BE2C (cell line): Measurements from ENCODE around the gene CHAF1A.

ENCODE experiments used
- DNase-seq: peaks from one replicate; pipeline ENCODE4 v3.0.0-alpha.2; 2020
- H3K27me3 ChIP-seq: fragments of 250-450 bp; sonication (Bioruptor Pico); 2 replicates; pipeline ENCODE4 v1.5.1; 2020; ENCODE audit warnings: mild to moderate bottlenecking
- H3K36me3 ChIP-seq: fragments of 250-450 bp; sonication (Bioruptor Pico); 2 replicates; pipeline ENCODE4 v1.5.1; 2020; ENCODE audit warnings: mild to moderate bottlenecking
- H3K4me1 ChIP-seq: fragments of 250-450 bp; sonication (Bioruptor Pico); 2 replicates; pipeline ENCODE4 v1.5.1; 2020
- H3K4me3 ChIP-seq: 2 replicates; pipeline ENCODE4 v1.5.1; 2011; ENCODE audit warnings: low read depth, low read length
- H3K9me3 ChIP-seq: fragments of 250-450 bp; sonication (Bioruptor Pico); 2 replicates; pipeline ENCODE4 v1.5.1; 2020
- CTCF ChIP-seq: IDR thresholded peaks from 2 replicates; pipeline ENCODE4 v1.5.1; 2012; ENCODE audit warnings: mild to moderate bottlenecking, low read depth, low read length

CHAF1A gene

GRCh38 chr19:4415352-4415751, 12.9 kb downstream of the CHAF1A start:
- Histone ChIP-seq H3K4me3 (no peak overlapping the region), H3K9me3 (no peaks in the 10 kb centered on the region), H3K36me3 (peaks cover 82% of the 10 kb centered on the region), H3K4me1 (no peaks in the 10 kb centered on the region), H3K27me3 (no peaks in the 10 kb centered on the region)
- no peak for TF ChIP-seq CTCF
- DNase-seq, result no peak

GRCh38 chr19:4416268-4416667, 13.8 kb downstream of the CHAF1A start:
- H3K4me3 ChIP-seq, result no peak overlapping the region
- no peaks in the 10 kb centered on the region for H3K9me3 ChIP-seq
- peaks cover 80% of the 10 kb centered on the region for H3K36me3 ChIP-seq
- H3K27me3 ChIP-seq, result no peaks in the 10 kb centered on the region
- no peak for TF ChIP-seq CTCF
- no peaks in the 10 kb centered on the region for H3K4me1 ChIP-seq
- DNase-seq, result no peak

GRCh38 chr19:4423416-4424126, 21.1 kb downstream of the CHAF1A start:
- TF ChIP-seq CTCF, result no peak
- Histone ChIP-seq H3K4me3 (no peak overlapping the region), H3K27me3 (no peaks in the 10 kb centered on the region), H3K4me1 (no peaks in the 10 kb centered on the region), H3K36me3 (peaks cover 71% of the 10 kb centered on the region), H3K9me3 (no peaks in the 10 kb centered on the region)
- DNase-seq, result no peak

- H3K9me3 ChIP-seq, result no peaks in the 10 kb centered on the region
- H3K4me3 ChIP-seq, result no peak overlapping the region
- TF ChIP-seq CTCF, result no peak
- no peak for DNase-seq
- no peaks in the 10 kb centered on the region for H3K27me3 ChIP-seq
- no peaks in the 10 kb centered on the region for H3K4me1 ChIP-seq
- peaks cover 76% of the 10 kb centered on the region for H3K36me3 ChIP-seq
These were observed 23.1 kb downstream of the CHAF1A start for GRCh38 chr19:4425537-4425936.

- Histone ChIP-seq H3K4me3 (no peak overlapping the region), H3K36me3 (peaks cover 82% of the 10 kb centered on the region), H3K4me1 (no peaks in the 10 kb centered on the region), H3K27me3 (no peaks in the 10 kb centered on the region), H3K9me3 (no peaks in the 10 kb centered on the region)
- TF ChIP-seq CTCF, result no peak
- DNase-seq, result no peak
These were observed 26.0 kb downstream of the CHAF1A start for GRCh38 chr19:4428326-4428975.

- no peak for DNase-seq
- Histone ChIP-seq H3K9me3 (no peaks in the 10 kb centered on the region), H3K36me3 (peaks cover 82% of the 10 kb centered on the region), H3K4me1 (no peaks in the 10 kb centered on the region), H3K27me3 (no peaks in the 10 kb centered on the region), H3K4me3 (no peak overlapping the region)
- no peak for TF ChIP-seq CTCF
These were observed 26.8 kb downstream of the CHAF1A start for GRCh38 chr19:4429256-4429655.
